ENCODE measurements around the gene PRAMEF13. TPM values are rescaled to one million over a fixed set of nuclear protein-coding genes. Genes with fewer than 3 reads are reported as not detected.
"Not testable (repeated sequence)": the region's sequence is repeated elsewhere in the genome, so short reads cannot be mapped to it uniquely, and the experiment has no call there.

Gene PRAMEF13
- total and polyA plus RNA-seq, 10 of the 15 experiments (the other 5 are each of a cell fraction or from before 2014, with no cell fraction given) = not detected

- H3K4me3 ChIP-seq; H3K4me2 ChIP-seq (ENCODE audit: control insufficient read depth, insufficient read depth); H3K27me3 ChIP-seq (replicated peaks in 1 of 2; ENCODE audit: control insufficient read depth in 2 of 2, insufficient read depth in 2 of 2, low read length in 1 of 2); intact Hi-C loops (cut with micrococcal nuclease; ENCODE audit: unreplicated experiment); DNase-seq (ENCODE audit: low read depth, low spot score); H4K20me1 ChIP-seq (ENCODE audit: control insufficient read depth, insufficient read depth); H3K27ac ChIP-seq (ENCODE audit: control insufficient read depth, insufficient read depth); FAIRE-seq; H3K4me1 ChIP-seq (ENCODE audit: control insufficient read depth, insufficient read depth, low read length); RAD21 ChIA-PET (ENCODE audit: unreplicated experiment); BruUV-seq (replicated peaks); H3K9me3 ChIP-seq (replicated peaks; ENCODE audit: control insufficient read depth, insufficient read depth, low read length); CTCF ChIA-PET; ATAC-seq; H3K9ac ChIP-seq (ENCODE audit: control insufficient read depth, insufficient read depth, low read length); SMC1A ChIA-PET (ENCODE audit: uncharacterized antibody, unreplicated experiment); H3K79me2 ChIP-seq (ENCODE audit: control insufficient read depth, insufficient read depth, low read length); H2AFZ ChIP-seq (ENCODE audit: control insufficient read depth, low read depth, low read length); H3K36me3 ChIP-seq (ENCODE audit: control insufficient read depth in 2 of 2, insufficient read depth in 2 of 2, low read length in 1 of 2): not testable (repeated sequence)
- in situ Hi-C loops (cut with MboI) = loop anchor here (25.0 kb wide), 2 partner anchors 415 to 690 kb away; no protein-coding TSS in a partner anchor
- WGBS (ENCODE audit: insufficient coverage, insufficient replicate concordance, low lambda C conversion rate, missing lambda C conversion rate) = 38% methylated on average over 8 of the region's 8 CpGs
- POLR2A ChIA-PET = interaction anchor here (0.6 kb wide), 1 partner anchor 1686 kb away, joined by 3 read pairs; no protein-coding TSS in a partner anchor
These were observed 26.3 kb upstream of the PRAMEF13 start for GRCh38 chr1:13227271-13228055.

GRCh38 chr1:13225675-13226204 is 24.5 kb upstream of the PRAMEF13 start, which contains the start of gene PRAMEF18:
TSS of gene PRAMEF18 (minus strand) at chr1:13226154. CDS start at chr1:13226106, 48 bp downstream.
- not testable (repeated sequence) for BruUV-seq (replicated peaks)

More at GRCh38 chr1:13225675-13226204, 24.5 kb upstream of the PRAMEF13 start, which contains the start of gene PRAMEF18:
- H4K20me1 ChIP-seq (ENCODE audit: control insufficient read depth, insufficient read depth); H3K36me3 ChIP-seq (ENCODE audit: control insufficient read depth in 2 of 2, insufficient read depth in 2 of 2, low read length in 1 of 2); H3K4me1 ChIP-seq (ENCODE audit: control insufficient read depth, insufficient read depth, low read length); ATAC-seq; H3K27ac ChIP-seq (ENCODE audit: control insufficient read depth, insufficient read depth); H3K79me2 ChIP-seq (ENCODE audit: control insufficient read depth, insufficient read depth, low read length); FAIRE-seq; SMC1A ChIA-PET (ENCODE audit: uncharacterized antibody, unreplicated experiment); H3K4me2 ChIP-seq (ENCODE audit: control insufficient read depth, insufficient read depth); H3K4me3 ChIP-seq; intact Hi-C loops (cut with micrococcal nuclease; ENCODE audit: unreplicated experiment); H2AFZ ChIP-seq (ENCODE audit: control insufficient read depth, low read depth, low read length); DNase-seq (ENCODE audit: low read depth, low spot score); POLR2A ChIA-PET; H3K27me3 ChIP-seq (replicated peaks in 1 of 2; ENCODE audit: control insufficient read depth in 2 of 2, insufficient read depth in 2 of 2, low read length in 1 of 2); H3K9ac ChIP-seq (ENCODE audit: control insufficient read depth, insufficient read depth, low read length); H3K9me3 ChIP-seq (replicated peaks; ENCODE audit: control insufficient read depth, insufficient read depth, low read length); RAD21 ChIA-PET (ENCODE audit: unreplicated experiment): not testable (repeated sequence)
- in situ Hi-C loops (cut with MboI) = loop anchor here (25.0 kb wide), 2 partner anchors 413 to 688 kb away; no protein-coding TSS in a partner anchor
- CTCF ChIA-PET = interaction anchor here (0.8 kb wide), 1 partner anchor 7 kb away, joined by 3 read pairs; no protein-coding TSS in a partner anchor
- 6% methylated on average over 9 of the region's 9 CpGs for WGBS (ENCODE audit: insufficient coverage, insufficient replicate concordance, low lambda C conversion rate, missing lambda C conversion rate)
